Measurements from ENCODE around the gene SLC9A3. TPM values are rescaled to one million over a fixed set of nuclear protein-coding genes. Genes with fewer than 3 reads are reported as not detected.
"Not testable (repeated sequence)": the region's sequence is repeated elsewhere in the genome, so short reads cannot be mapped to it uniquely, and the experiment has no call there.

SLC9A3 gene
- total RNA-seq, 1 experiment from 2014 or later: 9.1 TPM

GRCh38 chr5:493119-493701 is 31.0 kb downstream of the SLC9A3 start:
- DNase-seq (ENCODE audit: extremely low read depth, low read depth): no peak

- DNase-seq (ENCODE audit: extremely low read depth, low read depth): no peak
Observed at GRCh38 chr5:492314-492893, 31.8 kb downstream of the SLC9A3 start.

- DNase-seq (ENCODE audit: extremely low read depth, low read depth): no peak
Observed at GRCh38 chr5:491856-492155, 32.4 kb downstream of the SLC9A3 start.

- no peak for DNase-seq (ENCODE audit: extremely low read depth, low read depth)
Observed at GRCh38 chr5:491119-491855, 33.0 kb downstream of the SLC9A3 start.

GRCh38 chr5:490116-491106 is 33.8 kb downstream of the SLC9A3 start:
- no peak for DNase-seq (ENCODE audit: extremely low read depth, low read depth)

- no peak for DNase-seq (ENCODE audit: extremely low read depth, low read depth)
Observed at GRCh38 chr5:489689-490080, 34.6 kb downstream of the SLC9A3 start.

- no peak for DNase-seq (ENCODE audit: extremely low read depth, low read depth)
Observed at GRCh38 chr5:488744-489688, 35.2 kb downstream of the SLC9A3 start.

- no peak for DNase-seq (ENCODE audit: extremely low read depth, low read depth)
Observed at GRCh38 chr5:488241-488640, 36.0 kb downstream of the SLC9A3 start.

GRCh38 chr5:486597-486996 is 37.7 kb downstream of the SLC9A3 start:
- not testable (repeated sequence) for DNase-seq (ENCODE audit: extremely low read depth, low read depth)

GRCh38 chr5:485946-486491 is 38.2 kb downstream of the SLC9A3 start:
- no peak for DNase-seq (ENCODE audit: extremely low read depth, low read depth)

- DNase-seq (ENCODE audit: extremely low read depth, low read depth): no peak
Observed at GRCh38 chr5:485113-485945, 38.9 kb downstream of the SLC9A3 start.

- DNase-seq (ENCODE audit: extremely low read depth, low read depth): no peak
Observed at GRCh38 chr5:484556-484955, 39.7 kb downstream of the SLC9A3 start.

- DNase-seq (ENCODE audit: extremely low read depth, low read depth): no peak
Observed at GRCh38 chr5:483434-484140, 40.7 kb downstream of the SLC9A3 start.

GRCh38 chr5:483011-483410 is 41.2 kb downstream of the SLC9A3 start:
- DNase-seq (ENCODE audit: extremely low read depth, low read depth): no peak

GRCh38 chr5:482506-482905 is 41.7 kb downstream of the SLC9A3 start:
- DNase-seq (ENCODE audit: extremely low read depth, low read depth): no peak

GRCh38 chr5:482021-482420 is 42.2 kb downstream of the SLC9A3 start:
- DNase-seq (ENCODE audit: extremely low read depth, low read depth): no peak

GRCh38 chr5:481347-481746 is 42.9 kb downstream of the SLC9A3 start:
- DNase-seq (ENCODE audit: extremely low read depth, low read depth): no peak
